Subcutaneous abdominal adipose tissue (tissue), 5 donors: ENCODE measurements around the gene ZNF280B.
"Not testable (repeated sequence)": the region's sequence is repeated elsewhere in the genome, so short reads cannot be mapped to it uniquely, and the experiment has no call there.

Experiments
- H3K27ac ChIP-seq: one replicate; pipeline ENCODE4 v1.7.0; 2013; ENCODE audit warnings: low read depth, mild to moderate bottlenecking, inconsistent platforms, low read length, moderate library complexity
- H3K27me3 ChIP-seq, 5 donors: one replicate each; pipeline ENCODE4 v1.7.0; 2013; ENCODE audit warnings: low read length in 5 of 5, inconsistent platforms in 1 of 5; ENCODE audit not compliant: control insufficient read depth in 5 of 5, insufficient read depth in 4 of 5
- H3K36me3 ChIP-seq, 5 donors: one replicate each; pipeline ENCODE4 v1.7.0; 2013; ENCODE audit warnings: low read length in 5 of 5; ENCODE audit not compliant: control insufficient read depth in 5 of 5, insufficient read depth in 5 of 5
- H3K4me1 ChIP-seq, 5 donors: one replicate each; pipeline ENCODE4 v1.7.0; 2013; ENCODE audit warnings: low read length in 5 of 5, mild to moderate bottlenecking in 3 of 5, moderate library complexity in 1 of 5; ENCODE audit not compliant: control insufficient read depth in 5 of 5, insufficient read depth in 5 of 5
- H3K4me3 ChIP-seq, 5 donors: one replicate each; pipeline ENCODE4 v1.7.0; 2013; ENCODE audit warnings: low read length in 5 of 5, low read depth in 1 of 5
- H3K9ac ChIP-seq, 5 donors: one replicate each; pipeline ENCODE4 v1.7.0; 2013; ENCODE audit warnings: low read length in 5 of 5, mild to moderate bottlenecking in 4 of 5, moderate library complexity in 3 of 5
- H3K9me3 ChIP-seq, 5 donors: one replicate each; pipeline ENCODE4 v1.7.0; 2013; ENCODE audit warnings: low read length in 5 of 5; ENCODE audit not compliant: control insufficient read depth in 5 of 5
- donor health status: healthy.
- donor health status: healthy.
- donor health status: healthy.
- donor health status: healthy.
- donor health status: healthy.

The ZNF280B gene

GRCh38 chr22:22485524-22485923 lies 23.0 kb downstream of the ZNF280B start:
- H3K27me3 ChIP-seq, result no peaks in the 10 kb centered on the region
- no peaks in the 10 kb centered on the region for H3K9me3 ChIP-seq
- H3K36me3 ChIP-seq, result peaks cover 0 to 8% (median 0%) of the 10 kb centered on the region in 5 donors
- no peak overlapping the region for H3K27ac ChIP-seq
- H3K4me1 ChIP-seq, result no peaks in the 10 kb centered on the region
- no peak overlapping the region for H3K4me3 ChIP-seq
- H3K9ac ChIP-seq, result no peak overlapping the region

- no peaks in the 10 kb centered on the region for H3K27me3 ChIP-seq
- no peak overlapping the region for H3K27ac ChIP-seq
- no peaks in the 10 kb centered on the region for H3K9me3 ChIP-seq
- H3K9ac ChIP-seq, result no peak overlapping the region
- peaks cover 0 to 5% (median 0%) of the 10 kb centered on the region in 5 donors for H3K36me3 ChIP-seq
- H3K4me1 ChIP-seq, result no peaks in the 10 kb centered on the region
- H3K4me3 ChIP-seq, result no peak overlapping the region
Measured at GRCh38 chr22:22484023-22484422, 24.5 kb downstream of the ZNF280B start.

- H3K36me3 ChIP-seq, result no peaks in the 10 kb centered on the region
- no peak overlapping the region for H3K27ac ChIP-seq
- no peaks in the 10 kb centered on the region for H3K9me3 ChIP-seq
- H3K27me3 ChIP-seq, result no peaks in the 10 kb centered on the region
- H3K4me1 ChIP-seq, result no peaks in the 10 kb centered on the region
- no peak overlapping the region for H3K9ac ChIP-seq
- no peak overlapping the region for H3K4me3 ChIP-seq
Measured at GRCh38 chr22:22480940-22481339, 27.6 kb downstream of the ZNF280B start.

DNA sequence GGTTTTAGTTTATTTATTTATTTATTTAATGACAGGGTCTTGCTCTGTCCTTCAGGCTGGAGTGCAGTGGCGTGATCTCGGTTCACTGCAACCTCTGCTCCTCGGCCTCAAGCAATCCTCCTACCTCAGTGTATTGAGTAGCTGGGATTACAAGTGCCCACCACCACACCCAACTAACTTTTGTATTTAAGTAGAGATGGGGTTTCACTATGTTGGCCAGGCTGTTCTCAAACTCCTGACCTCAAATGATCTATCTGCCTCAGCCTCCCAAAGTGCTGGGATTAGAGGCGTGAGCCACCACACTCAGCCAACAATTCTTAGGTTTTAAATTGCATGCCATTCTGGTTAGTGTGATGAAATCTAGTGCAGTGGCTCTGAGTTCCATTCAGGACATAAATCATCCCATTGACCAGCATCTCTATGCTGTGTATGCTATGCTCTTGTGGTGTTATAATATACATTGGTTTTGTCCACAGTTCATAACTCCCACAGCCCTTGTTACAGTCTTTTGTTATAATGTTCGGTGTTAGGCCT lies 28.5 kb downstream of the ZNF280B start:
- no peaks in the 10 kb centered on the region for H3K9me3 ChIP-seq
- H3K4me3 ChIP-seq, result no peak overlapping the region
- no peak overlapping the region for H3K9ac ChIP-seq
- H3K36me3 ChIP-seq, result no peaks in the 10 kb centered on the region
- H3K27ac ChIP-seq, result no peak overlapping the region
- no peaks in the 10 kb centered on the region for H3K4me1 ChIP-seq
- no peaks in the 10 kb centered on the region for H3K27me3 ChIP-seq

DNA sequence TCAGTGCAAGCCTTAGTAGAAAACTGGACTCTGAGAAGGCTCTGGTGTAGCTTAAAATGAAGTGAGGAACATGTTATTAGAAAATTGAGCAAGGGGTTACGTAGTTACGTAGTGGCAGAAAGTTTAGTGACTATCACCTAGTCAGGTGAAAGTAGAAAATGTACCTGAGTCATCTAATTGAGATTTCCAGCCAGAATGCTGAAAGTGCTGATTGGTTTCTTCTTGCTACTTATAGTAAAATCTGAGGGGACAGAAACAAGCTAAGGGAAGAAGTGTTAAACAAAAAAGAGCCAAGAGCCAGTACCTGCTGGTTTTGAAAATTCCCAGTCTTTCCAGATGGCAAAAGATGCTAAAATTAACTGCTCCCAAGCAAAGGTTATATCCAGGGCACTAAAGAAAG lies 29.4 kb downstream of the ZNF280B start:
- Histone ChIP-seq H3K4me1 (no peaks in the 10 kb centered on the region), H3K4me3 (no peak overlapping the region), H3K27ac (no peak overlapping the region), H3K36me3 (no peaks in the 10 kb centered on the region), H3K9ac (no peak overlapping the region), H3K27me3 (no peaks in the 10 kb centered on the region), H3K9me3 (no peaks in the 10 kb centered on the region)

GRCh38 chr22:22478470-22478869 lies 30.1 kb downstream of the ZNF280B start:
- H3K27ac ChIP-seq, result no peak overlapping the region
- no peak overlapping the region for H3K4me3 ChIP-seq
- no peaks in the 10 kb centered on the region for H3K9me3 ChIP-seq
- H3K27me3 ChIP-seq, result no peaks in the 10 kb centered on the region
- H3K9ac ChIP-seq, result no peak overlapping the region
- no peaks in the 10 kb centered on the region for H3K36me3 ChIP-seq
- H3K4me1 ChIP-seq, result no peaks in the 10 kb centered on the region

- H3K27ac ChIP-seq, result no peak overlapping the region
- no peaks in the 10 kb centered on the region for H3K4me1 ChIP-seq
- H3K36me3 ChIP-seq, result no peaks in the 10 kb centered on the region
- no peaks in the 10 kb centered on the region for H3K27me3 ChIP-seq
- H3K9me3 ChIP-seq, result peaks cover 0 to 2% (median 0%) of the 10 kb centered on the region in 5 donors
- no peak overlapping the region for H3K9ac ChIP-seq
- no peak overlapping the region for H3K4me3 ChIP-seq
Measured at GRCh38 chr22:22474733-22475132, 33.8 kb downstream of the ZNF280B start.

DNA sequence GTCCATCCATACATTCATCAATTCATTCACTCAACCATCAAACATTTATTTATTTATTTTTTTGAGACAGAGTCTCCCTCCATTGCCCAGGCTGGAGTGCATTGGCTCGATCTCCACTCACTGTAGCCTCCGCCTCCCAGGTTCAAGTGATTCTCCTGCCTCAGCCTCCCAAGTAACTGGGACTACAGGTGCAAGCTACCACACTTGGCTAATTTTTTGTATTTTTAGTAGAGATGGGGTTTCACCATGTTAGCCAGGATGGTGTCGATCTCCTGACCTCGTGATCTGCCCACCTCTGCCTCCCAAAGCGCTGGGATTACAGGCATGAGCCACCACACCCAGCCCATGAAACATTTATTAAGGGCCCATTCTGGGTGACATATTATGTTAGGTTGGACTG lies 37.4 kb downstream of the ZNF280B start:
- H3K4me3 ChIP-seq, H3K9ac ChIP-seq, H3K27ac ChIP-seq, H3K27me3 ChIP-seq, H3K36me3 ChIP-seq, H3K4me1 ChIP-seq: not testable (repeated sequence)
- H3K9me3 ChIP-seq, result peaks cover 0 to 12% (median 4%) of the 10 kb centered on the region in 5 donors

- Histone ChIP-seq H3K4me1 (no peaks in the 10 kb centered on the region), H3K27me3 (peaks cover 0 to 5% (median 3%) of the 10 kb centered on the region in 5 donors), H3K27ac (no peak overlapping the region), H3K9ac (no peak overlapping the region), H3K9me3 (peaks cover 0 to 12% (median 4%) of the 10 kb centered on the region in 5 donors), H3K4me3 (no peak overlapping the region), H3K36me3 (no peaks in the 10 kb centered on the region)
Measured at GRCh38 chr22:22469527-22469926, 39.0 kb downstream of the ZNF280B start.

GRCh38 chr22:22468794-22469469 lies 39.6 kb downstream of the ZNF280B start:
- not testable (repeated sequence) for H3K4me1 ChIP-seq, H3K27ac ChIP-seq

More at GRCh38 chr22:22468794-22469469, 39.6 kb downstream of the ZNF280B start:
- H3K9ac ChIP-seq, H3K4me3 ChIP-seq, H3K36me3 ChIP-seq, H3K27me3 ChIP-seq: not testable (repeated sequence)
- H3K9me3 ChIP-seq, result peaks cover 0 to 12% (median 4%) of the 10 kb centered on the region in 5 donors
